Measurements from ENCODE around the gene GALNT16.
"Not testable (repeated sequence)": the region's sequence is repeated elsewhere in the genome, so short reads cannot be mapped to it uniquely, and the experiment has no call there.

Gene GALNT16

GRCh38 chr14:69260190-69260860 is 367 bp downstream of the GALNT16 start:
- DNase-seq (ENCODE audit: low spot score) = no peak

GRCh38 chr14:69260861-69261564 is 1.1 kb downstream of the GALNT16 start:
- DNase-seq (ENCODE audit: low spot score) = peak; percentile 86

GRCh38 chr14:69261761-69262331 is 1.9 kb downstream of the GALNT16 start:
- no peak for DNase-seq (ENCODE audit: low spot score)

- DNase-seq (ENCODE audit: low spot score) = no peak
Measured at GRCh38 chr14:69262516-69262915, 2.6 kb downstream of the GALNT16 start.

GRCh38 chr14:69263364-69263763 is 3.4 kb downstream of the GALNT16 start:
- no peak for DNase-seq (ENCODE audit: low spot score)

- DNase-seq (ENCODE audit: low spot score) = no peak
Measured at GRCh38 chr14:69263771-69264170, 3.8 kb downstream of the GALNT16 start.

- no peak for DNase-seq (ENCODE audit: low spot score)
Measured at GRCh38 chr14:69266572-69267345, 6.8 kb downstream of the GALNT16 start.

- DNase-seq (ENCODE audit: low spot score) = no peak
Measured at GRCh38 chr14:69267492-69267891, 7.5 kb downstream of the GALNT16 start.

GRCh38 chr14:69268223-69268622 is 8.3 kb downstream of the GALNT16 start:
- no peak for DNase-seq (ENCODE audit: low spot score)

- DNase-seq (ENCODE audit: low spot score) = no peak
Measured at GRCh38 chr14:69268763-69269162, 8.8 kb downstream of the GALNT16 start.

GRCh38 chr14:69269381-69269780 is 9.4 kb downstream of the GALNT16 start:
- no peak for DNase-seq (ENCODE audit: low spot score)

GRCh38 chr14:69270097-69270496 is 10.1 kb downstream of the GALNT16 start:
- no peak for DNase-seq (ENCODE audit: low spot score)

GRCh38 chr14:69270795-69271708 is 11.1 kb downstream of the GALNT16 start:
- no peak for DNase-seq (ENCODE audit: low spot score)

GRCh38 chr14:69274321-69274720 is 14.4 kb downstream of the GALNT16 start:
- no peak for DNase-seq (ENCODE audit: low spot score)

- no peak for DNase-seq (ENCODE audit: low spot score)
Measured at GRCh38 chr14:69275331-69275730, 15.4 kb downstream of the GALNT16 start.

GRCh38 chr14:69277356-69277755 is 17.4 kb downstream of the GALNT16 start:
- not testable (repeated sequence) for DNase-seq (ENCODE audit: low spot score)

- no peak for DNase-seq (ENCODE audit: low spot score)
Measured at GRCh38 chr14:69280746-69281291, 20.9 kb downstream of the GALNT16 start.

- no peak for DNase-seq (ENCODE audit: low spot score)
Measured at GRCh38 chr14:69281450-69282169, 21.7 kb downstream of the GALNT16 start.

GRCh38 chr14:69282448-69282847 is 22.5 kb downstream of the GALNT16 start:
- no peak for DNase-seq (ENCODE audit: low spot score)

GRCh38 chr14:69284170-69284569 is 24.2 kb downstream of the GALNT16 start:
- no peak for DNase-seq (ENCODE audit: low spot score)
